Suppressor macrophage treated with lipopolysaccharide for 1 hour (primary cell): ENCODE measurements around the gene MED16.

Experiments used
- DNase-seq, 3 donors: peaks; one replicate each; pipeline ENCODE4 v3.0.0-alpha.2; 2020 to 2022

MED16 gene

DNA sequence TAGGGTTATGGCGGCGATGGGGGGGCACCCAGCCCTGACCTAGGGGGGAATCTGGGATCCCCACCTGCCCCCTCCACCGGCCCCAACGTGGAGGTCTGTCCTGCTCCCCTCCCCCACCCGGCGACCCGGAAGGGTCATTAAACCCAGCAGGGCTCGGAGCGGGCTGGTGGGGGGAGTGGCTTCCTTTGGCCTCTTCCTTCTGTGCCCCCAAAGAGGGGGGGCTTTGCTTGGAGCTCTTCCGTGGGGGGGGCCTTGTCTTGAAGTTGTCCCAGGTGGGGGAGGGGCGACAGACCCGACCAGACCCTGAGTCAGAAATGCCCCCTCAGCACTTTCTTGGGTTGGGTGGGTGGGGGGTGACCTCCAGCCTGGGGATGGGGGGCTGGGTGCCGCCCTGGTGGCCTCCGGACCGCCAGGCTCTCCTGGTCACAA is 34.4 kb upstream of the MED16 start:
- DNase-seq, result no peak

DNA sequence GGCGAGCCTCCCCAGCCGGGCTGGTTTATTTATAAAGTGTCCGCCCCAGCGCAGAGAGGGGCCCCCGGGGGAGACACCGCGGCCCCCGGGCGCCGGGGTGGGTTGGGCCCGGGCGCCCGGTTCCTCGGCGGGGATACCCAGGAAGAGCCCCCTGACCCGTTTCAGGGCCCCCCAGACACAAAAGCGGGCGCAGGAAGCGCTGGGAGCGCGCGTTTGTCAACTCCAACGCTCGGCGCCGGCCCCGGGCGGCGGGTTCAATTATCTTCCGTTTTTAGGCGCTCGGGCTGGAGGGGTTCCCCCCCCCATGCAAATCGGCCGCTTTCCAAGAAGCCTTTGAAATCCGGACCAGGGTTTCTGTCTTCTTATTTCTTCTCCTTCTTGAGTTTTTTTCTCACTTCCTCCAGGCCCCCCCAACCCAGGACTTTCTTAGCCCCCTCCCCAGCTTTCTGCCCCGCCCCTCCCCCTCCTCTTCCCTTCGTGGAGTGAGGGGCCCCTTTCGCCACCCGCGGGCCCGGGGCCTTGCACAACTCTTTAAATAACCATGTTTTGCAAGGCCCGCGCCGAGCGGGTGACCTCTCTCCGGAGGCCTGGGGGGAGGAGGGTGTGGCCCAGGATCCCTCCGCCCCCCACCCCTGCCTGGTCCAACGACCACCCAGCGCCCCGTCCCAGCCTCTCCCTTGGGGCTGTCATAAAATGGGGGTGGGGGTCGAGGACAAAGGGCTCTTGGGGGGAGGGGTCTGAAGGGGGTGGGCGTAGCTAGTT is 33.8 kb upstream of the MED16 start:
- peak; percentile 88 to 94 (median 89) for DNase-seq

DNA sequence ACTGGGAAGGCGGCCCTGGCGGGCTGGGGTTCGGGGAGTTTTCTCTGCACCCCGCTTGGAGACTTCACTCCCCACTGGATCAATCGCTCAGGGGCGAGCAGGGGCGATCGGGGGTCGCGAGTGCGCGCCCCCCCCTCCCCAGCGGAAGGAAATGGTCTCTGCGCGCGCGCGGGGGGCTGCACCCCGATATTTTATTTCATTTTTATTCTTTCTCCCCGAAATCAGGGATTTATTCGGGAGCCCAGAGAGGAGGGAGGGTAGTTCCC is 33.3 kb upstream of the MED16 start:
- no peak for DNase-seq

DNA sequence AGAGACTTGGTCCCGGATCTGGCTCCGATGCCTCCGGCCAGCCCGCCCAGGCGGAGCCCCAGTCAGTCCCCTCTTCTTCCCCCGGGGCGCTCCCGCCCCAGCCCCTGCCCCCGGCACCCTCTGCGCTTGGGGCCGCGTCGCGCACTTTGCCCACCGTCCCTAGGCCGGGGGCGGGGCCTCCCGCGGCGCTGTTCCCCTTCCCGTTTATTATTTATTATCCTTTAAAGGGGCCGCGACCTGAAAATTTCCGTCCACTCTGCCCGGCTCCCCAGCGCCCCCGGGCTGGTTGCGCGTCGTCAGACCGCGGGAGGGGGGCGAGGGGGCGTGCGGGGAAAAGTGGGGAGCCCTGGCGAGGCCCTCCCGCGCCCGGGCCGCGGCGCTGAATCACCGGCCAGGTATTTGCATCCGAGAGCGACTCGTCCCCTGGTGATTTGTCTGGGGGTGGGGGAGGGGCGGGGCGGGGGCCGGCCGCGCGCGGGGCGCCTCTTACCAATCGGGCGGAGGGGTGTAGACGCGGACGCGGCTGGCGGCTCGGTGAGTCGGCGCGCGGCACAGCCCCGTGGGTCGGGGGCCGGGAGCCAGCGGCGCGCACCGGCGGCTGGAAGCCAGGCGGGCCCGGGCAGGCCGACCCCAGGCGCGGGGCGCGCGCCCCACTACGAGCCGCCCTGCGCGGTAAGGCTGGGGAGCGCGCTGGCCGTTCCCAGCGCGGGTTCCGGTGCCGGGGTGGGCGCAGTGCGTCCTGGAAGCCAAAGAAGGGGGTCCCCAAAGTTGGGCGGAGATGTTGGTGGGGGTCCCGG is 32.7 kb upstream of the MED16 start, which contains the start of gene ARID3A:
TSS of gene ARID3A (plus strand) at position 510 of the 797 bp plus-strand sequence. CDS start 3,494 bp downstream, outside the sequence.
- DNase-seq, result peak; percentile 86 to 95 (median 89)

DNA sequence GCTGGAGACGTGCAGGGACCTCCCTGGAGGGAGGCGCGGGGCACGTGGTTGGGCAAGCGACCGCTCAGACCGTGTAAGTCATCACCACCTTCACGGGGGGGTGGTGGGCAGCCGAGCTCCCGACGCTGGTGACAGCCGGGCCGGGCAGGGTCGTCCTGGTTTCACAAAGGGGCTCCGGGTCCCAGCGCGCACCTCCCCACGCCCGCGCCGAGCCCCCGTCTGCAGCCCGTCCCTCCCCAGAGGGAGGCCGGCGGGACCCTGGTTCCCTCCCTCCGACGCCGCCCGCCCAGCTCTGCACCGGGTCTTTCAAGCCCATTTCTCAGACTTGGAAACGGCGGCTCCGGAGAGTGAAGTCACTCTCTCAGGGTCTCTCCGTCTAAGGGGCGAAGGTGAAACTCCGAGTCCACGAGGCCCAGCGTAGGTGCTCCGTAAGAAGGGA is 32.1 kb upstream of the MED16 start:
- peak in 1 of 3 donors; percentile 45 for DNase-seq

DNA sequence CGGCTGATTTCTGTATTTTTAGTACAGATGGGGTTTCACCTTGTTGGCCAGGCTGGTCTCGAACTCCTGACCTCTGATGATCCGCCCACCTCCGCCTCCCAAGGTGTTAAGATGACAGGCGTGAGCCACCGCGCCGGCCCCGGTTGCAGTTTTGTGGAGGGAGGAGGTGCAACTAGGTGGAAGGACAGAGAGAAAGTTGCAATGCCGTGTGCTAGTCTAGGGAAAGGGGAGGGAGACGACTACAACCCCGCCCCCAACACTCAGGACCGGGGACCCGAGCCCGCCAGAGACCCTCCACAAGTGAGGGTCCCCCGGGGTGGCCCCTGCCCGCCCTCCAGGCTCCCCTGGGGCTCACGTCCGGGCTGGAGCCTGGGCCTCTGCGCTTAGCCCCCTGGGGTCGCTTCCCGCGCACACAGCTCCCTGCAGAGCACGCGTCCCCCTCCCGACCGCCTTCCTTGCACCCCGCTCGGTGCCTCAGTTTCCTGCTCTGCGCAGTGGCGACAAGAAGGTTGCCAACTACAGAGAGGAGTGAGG is 31.6 kb upstream of the MED16 start:
- no peak for DNase-seq

DNA sequence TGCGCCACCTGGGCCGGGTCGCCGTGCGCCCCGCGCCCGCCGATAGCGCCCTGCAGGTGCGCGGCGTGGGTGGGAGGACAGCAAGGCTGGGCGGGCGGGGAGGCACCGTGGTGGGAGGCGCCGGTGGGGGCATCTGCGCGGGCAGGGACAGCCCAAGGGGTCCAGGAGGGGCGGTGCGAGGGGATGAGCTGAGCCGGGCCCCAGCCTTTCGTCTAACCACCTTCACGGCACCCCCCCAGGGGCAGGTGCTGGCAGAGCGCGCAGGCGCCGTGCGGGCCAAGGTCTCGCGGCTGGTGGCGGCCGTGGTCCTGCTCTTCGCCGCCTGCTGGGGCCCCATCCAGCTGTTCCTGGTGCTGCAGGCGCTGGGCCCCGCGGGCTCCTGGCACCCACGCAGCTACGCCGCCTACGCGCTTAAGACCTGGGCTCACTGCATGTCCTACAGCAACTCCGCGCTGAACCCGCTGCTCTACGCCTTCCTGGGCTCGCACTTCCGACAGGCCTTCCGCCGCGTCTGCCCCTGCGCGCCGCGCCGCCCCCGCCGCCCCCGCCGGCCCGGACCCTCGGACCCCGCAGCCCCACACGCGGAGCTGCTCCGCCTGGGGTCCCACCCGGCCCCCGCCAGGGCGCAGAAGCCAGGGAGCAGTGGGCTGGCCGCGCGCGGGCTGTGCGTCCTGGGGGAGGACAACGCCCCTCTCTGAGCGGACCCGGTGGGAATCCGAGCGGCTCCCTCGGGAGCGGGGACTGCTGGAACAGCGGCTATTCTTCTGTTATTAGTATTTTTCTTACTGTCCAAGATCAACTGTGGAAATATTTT is 27.3 kb upstream of the MED16 start:
- peak; percentile 46 to 60 (median 57) for DNase-seq

DNA sequence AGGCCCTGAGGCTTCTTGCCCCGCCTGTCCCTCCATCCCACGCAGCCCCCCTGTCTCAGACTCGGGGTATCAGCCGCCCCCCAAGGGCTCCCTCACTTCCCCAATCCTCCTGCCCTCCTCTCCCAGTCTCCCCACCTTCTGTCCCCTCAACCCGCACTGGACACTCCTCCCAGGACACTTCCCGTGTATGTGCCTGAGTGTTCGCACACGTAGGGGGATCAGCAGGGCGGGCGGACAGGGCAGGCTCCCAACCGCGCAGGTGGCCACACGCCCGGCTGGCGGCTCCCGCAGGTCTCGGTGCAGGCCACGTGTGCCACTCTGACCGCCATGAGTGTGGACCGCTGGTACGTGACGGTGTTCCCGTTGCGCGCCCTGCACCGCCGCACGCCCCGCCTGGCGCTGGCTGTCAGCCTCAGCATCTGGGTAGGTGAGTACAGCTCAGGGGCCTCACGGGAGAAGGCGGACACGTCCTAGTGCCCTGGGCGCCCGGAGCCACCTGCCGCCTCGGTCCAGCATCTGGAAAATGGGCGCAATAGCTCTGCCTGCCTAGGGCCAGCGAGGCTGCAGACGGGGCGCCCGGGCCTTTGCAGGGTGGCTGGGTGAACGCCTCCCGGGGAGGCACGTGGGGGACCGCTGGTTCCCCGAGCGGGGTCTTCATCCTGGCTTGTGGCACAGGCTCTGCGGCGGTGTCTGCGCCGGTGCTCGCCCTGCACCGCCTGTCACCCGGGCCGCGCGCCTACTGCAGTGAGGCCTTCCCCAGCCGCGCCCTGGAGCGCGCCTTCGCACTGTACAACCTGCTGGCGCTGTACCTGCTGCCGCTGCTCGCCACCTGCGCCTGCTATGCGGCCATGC is 26.4 kb upstream of the MED16 start:
- DNase-seq, result no peak

DNA sequence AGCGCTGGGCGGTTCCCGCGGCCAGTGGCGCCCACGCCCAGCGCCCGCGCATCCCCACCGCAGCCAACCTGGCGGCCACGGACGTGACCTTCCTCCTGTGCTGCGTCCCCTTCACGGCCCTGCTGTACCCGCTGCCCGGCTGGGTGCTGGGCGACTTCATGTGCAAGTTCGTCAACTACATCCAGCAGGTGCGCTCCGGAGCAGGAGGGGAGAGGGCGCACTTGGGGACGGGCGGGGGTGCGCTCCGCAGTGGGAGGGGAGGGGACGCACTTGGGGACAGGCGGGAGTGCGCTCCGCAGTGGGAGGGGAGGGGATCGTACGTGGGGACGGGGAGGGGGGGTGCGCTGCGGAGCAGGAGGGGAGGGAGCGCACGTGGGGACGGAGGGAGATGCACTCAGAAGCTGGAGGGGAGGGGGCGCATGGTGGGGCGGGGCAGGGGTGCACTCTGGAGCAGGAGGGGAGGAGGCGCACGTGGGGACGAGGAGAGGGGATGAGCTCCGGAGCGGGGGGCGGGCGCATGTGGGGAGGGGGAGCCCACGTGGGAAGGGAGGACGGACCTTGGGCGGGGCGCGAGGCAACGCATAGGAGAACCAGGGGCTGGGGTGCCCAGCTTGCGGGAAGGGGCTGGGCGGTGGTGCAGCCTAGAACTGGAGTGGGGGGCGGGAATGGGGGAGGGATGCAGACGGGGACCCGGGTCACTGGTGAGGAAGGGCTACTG is 25.7 kb upstream of the MED16 start:
- no peak for DNase-seq

DNA sequence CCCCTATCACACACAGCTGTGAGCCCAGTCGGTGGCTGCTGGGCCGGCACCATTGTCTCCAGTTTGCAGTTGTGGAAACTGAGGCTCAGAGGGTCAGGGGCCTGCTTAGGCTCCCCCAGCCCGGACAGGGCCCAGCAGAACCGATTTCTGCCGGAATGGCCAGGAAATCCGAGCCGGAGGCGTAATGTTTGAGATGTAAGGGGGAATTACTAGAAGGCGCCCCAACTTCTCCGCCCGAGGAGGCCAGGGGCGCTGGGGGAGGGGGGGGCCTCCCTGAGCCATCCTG is 25.1 kb upstream of the MED16 start:
- DNase-seq, result no peak

DNA sequence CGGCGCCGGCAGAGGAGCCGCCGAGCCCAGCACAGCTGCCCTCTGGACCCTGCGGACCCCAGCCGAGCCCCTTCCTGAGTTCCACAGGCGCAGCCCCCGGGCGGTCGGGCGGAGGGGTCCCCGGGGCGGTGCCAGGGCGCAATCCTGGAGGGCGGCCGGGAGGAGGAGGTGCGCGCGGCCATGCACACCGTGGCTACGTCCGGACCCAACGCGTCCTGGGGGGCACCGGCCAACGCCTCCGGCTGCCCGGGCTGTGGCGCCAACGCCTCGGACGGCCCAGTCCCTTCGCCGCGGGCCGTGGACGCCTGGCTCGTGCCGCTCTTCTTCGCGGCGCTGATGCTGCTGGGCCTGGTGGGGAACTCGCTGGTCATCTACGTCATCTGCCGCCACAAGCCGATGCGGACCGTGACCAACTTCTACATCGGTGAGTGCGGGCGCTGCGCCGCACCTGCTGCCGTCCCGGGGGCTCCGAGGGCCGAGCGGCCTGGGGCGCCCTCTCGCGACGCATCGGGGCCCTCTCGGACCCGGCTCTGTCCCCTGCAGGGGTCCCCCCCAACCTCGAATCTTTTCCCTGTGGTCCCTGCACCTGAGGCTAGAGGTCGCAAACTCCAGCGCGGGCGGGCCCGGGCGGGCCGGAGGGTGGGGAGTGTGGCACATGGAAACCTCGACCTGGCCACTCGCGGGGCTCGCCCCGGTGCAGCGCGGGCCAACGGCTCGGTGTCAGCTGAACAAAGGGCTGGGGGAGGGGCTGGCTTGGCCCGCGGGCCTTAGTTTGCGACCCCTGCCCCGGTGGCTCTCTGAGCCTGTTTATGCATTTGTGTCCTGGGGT is 24.6 kb upstream of the MED16 start, which contains the start of gene KISS1R:
TSS of gene KISS1R (plus strand) at position 11 of the 829 bp plus-strand sequence. CDS start at position 181, 170 bp downstream.
- DNase-seq, result peak; percentile 50 to 57 (median 53)

DNA sequence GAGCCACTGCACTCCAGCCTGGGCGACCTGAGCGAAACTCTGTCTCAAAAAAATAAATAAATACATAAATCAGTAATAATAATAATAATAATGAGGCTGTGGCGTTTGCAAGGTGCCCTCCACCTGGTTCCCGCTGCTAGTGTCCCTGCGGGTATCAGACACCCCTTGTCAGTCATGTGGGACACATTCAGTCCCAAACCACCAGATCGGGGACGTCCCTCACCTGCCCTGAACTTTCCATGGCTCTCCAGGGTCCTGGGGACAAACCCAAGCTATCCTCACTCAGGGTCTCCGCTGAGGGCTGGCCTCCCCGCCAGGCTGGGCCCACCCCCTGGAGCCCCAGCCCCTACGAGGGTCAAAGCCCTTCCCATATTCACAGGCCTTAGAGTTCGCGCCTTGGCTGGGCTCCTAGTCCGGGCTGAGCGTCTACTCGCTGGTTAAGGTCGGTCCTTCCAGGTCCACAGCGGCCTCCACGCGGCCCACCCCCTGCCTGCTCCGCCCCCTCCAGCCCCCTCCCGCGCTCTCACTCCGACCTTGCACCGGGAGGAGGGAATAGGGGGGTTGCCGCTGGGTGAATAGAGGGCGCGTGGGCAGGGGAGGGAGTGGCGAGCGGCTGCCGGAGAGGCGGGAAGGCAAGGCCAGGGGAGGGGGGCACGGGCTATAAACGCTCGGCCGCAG is 23.8 kb upstream of the MED16 start:
- peak in 2 of 3 donors; percentile 30 to 40 for DNase-seq

DNA sequence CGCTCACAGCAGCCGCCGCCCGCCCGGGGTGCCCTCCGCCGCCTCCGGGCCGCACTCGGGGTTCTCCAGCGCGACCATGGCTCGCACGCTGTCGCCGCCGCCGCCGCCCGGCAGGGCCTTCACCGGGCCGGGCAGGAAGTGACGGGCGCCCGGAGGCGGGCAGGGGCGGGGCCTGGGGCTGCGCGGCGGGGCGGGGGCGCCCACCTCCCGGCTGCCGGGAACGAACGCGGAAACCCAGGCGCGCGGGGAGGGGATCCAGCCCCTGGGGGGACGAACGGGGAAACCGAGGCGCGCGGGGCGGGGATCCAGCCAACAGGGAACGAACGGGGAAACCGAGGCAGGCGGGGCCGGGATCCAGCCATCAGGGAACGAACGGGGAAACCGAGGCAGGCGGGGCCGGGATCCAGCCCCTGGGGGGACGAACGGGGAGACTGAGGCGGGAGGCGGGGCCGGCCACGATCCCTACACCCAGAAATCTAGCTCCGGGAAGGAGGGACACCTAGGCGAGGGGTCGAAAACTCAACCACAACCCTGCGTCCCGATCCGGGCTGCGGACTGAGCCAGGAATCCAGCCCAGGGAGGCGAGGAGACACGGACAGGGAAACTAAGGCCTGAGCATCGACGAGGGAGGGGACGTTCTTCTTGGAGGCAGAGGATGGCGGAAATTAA is 20.2 kb upstream of the MED16 start, which contains the start of gene R3HDM4:
TSS of gene R3HDM4 (minus strand) at position 140 of the 669 bp plus-strand sequence. CDS start at position 78, 62 bp downstream.
- peak; percentile 81 to 95 (median 90) for DNase-seq

DNA sequence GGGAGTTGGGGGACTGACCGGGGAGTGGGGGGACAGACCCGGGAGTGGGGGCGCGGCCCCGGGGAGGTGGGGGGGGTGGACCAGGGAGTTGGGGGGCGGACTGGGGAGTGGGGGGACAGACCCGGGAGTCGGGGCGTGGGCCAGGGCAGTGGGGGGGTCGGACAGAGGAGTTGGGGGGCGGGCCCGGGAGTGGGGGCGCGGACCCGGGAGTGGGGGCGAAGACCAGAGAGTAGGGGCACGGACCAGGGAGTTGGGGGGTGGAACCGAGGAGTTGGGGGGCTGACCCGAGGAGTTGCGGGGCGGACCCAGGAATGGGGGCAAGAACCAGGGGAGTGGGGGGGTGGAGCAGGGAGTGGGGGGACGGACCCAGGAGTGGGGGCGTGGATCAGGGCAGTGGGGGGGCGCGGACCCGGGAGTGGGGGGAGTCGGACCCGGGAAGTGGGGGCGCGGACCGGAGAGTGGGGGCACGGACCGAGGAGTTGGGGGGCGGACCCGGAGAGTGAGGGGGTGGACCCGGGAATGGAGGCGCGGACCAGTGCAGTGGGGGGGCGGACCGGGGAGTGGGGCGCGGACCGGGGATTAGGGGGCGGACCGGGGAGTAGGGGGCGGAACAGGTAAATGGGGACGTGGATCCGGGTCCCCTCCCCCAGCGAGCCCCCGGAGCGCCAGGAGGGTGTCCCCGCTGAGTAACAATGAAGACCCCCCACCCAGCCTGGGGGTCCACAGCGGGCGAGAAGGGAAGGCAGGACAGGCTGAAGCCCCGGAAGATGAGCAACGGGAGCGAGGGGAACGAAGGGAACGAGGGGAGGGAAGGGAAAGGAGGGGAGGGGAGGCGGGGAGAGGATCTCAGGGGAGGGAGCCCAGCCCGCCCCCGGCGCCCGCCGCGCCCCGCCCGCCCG is 19.4 kb upstream of the MED16 start:
- no peak for DNase-seq

DNA sequence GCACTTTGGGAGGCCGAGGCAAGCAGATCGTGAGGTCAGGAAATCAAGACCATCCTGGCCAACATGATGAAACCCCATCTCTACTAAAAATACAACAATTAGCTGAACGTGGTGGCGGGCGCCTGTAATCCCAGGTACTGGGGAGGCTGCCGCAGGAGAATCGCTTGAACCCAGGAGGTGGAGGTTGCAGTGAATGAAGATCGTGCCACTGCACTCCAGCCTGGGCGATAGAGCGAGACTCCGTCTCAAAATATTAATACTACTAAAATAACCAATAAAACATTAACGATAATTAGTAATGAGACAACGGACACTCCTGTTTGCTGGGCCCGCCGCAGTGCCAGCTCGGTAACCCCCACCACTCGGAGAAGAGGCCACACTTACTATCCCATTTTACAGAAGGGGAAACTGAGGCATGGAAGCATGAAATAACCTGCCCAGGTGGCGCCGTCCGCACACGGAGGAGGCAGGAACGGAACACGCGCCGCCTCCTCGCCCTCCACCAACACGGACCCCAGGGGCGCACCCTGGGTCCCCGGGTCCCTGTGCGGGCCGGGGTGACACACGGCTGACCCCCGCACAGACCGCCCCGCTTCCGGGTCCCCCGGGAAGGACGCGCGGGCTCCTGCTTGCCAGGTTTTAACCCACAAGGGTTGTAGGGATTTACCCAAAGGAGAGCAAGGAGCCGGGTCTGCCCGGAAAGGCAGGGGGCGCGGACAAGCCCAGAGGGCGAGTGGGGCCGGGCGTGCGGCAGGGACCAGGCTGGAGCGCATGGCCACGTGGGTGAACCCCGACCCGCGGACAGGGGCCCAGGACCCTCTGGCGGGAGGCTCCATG is 18.4 kb upstream of the MED16 start:
- DNase-seq, result no peak

DNA sequence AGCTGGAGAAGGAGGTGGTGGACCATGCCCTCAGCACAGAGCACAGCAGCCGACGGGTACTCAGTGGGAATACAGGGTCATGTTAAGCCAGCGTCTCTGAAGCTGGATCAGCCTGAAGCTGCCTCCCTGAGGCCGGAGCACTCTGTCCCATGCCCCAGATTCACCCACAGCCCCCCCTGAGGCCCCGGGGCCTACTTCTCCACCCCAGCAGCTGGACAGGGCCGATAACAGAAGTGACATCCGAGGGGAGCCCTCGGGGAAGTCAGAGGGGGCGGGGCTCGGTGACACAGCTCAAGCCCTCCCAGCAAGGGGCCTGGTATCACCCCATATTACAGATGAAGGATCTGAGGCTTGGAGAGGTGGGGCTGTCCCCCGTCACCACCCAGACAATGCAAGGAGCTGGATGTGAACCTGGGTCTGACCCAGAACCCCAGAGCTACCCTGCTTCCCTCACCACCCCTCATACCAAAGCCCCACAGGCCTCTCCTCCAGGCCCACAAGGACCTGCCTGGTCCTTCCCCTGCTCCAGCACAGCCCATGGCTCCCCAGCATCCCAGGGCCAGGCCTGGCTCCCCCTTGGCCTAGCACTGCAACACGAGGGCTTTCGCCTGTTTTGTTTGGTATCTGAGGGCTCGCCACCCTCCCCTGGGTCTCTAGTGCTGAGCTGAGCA is 14.3 kb upstream of the MED16 start:
- DNase-seq, result peak; percentile 83 to 91 (median 83)
